Neural cell (in vitro differentiated cells): ENCODE measurements around the gene CHP2. TPM values are rescaled to one million over a fixed set of nuclear protein-coding genes. Genes with fewer than 3 reads are reported as not detected.

ENCODE experiments used
- H2AFZ ChIP-seq: fragments of 200-600, 300-800 bp; sonication (generic), shearing (Covaris generic); 2 replicates; pipeline ENCODE4 v1.6.0; 2014; ENCODE audit warnings: low read depth, mild to moderate bottlenecking, antibody characterized with exemption, low read length, moderate library complexity
- H3F3A ChIP-seq: fragments of 200-600 bp; shearing (Covaris generic); 2 replicates; pipeline ENCODE4 v1.6.1; 2016; ENCODE audit warnings: mild to moderate bottlenecking, moderate library complexity, mixed read lengths, antibody characterized with exemption, low read length; ENCODE audit not compliant: insufficient read depth, poor library complexity, severe bottlenecking
- H3K27ac ChIP-seq: fragments of 200-600, 300-800 bp; sonication (generic), shearing (Covaris generic); 2 replicates; pipeline ENCODE4 v1.5.1; 2014; ENCODE audit warnings: mild to moderate bottlenecking, low read length, moderate library complexity
- H3K27me3 ChIP-seq: fragments of 300-800, 200-600 bp; sonication (generic), shearing (Covaris generic); 2 replicates; pipeline ENCODE4 v1.6.0; 2014; ENCODE audit warnings: mild to moderate bottlenecking, low read depth, low read length, moderate library complexity; ENCODE audit not compliant: insufficient read depth
- H3K36me3 ChIP-seq: fragments of 300-800, 200-600 bp; sonication (generic), shearing (Covaris generic); 2 replicates; pipeline ENCODE4 v1.5.1; 2014; ENCODE audit warnings: mild to moderate bottlenecking, antibody characterized with exemption, low read length, moderate library complexity; ENCODE audit not compliant: insufficient read depth
- H3K4me2 ChIP-seq: fragments of 300-800, 200-600 bp; sonication (generic), shearing (Covaris generic); 2 replicates; pipeline ENCODE4 v1.6.0; 2014; ENCODE audit warnings: mild to moderate bottlenecking, low read length
- H3K4me3 ChIP-seq: fragments of 300-800, 200-600 bp; sonication (generic), shearing (Covaris generic); 2 replicates; pipeline ENCODE4 v1.5.1; 2014; ENCODE audit warnings: mild to moderate bottlenecking, low read length, moderate library complexity
- H3K79me2 ChIP-seq: fragments of 200-600 bp; shearing (Covaris generic); replicated peaks from 2 replicates; pipeline ENCODE4 v1.6.0; 2014; ENCODE audit warnings: mild to moderate bottlenecking, low read length, moderate library complexity; ENCODE audit not compliant: insufficient read depth
- H3K9ac ChIP-seq: fragments of 300-800, 200-600 bp; sonication (generic), shearing (Covaris generic); 2 replicates; pipeline ENCODE4 v1.6.1; 2016; ENCODE audit warnings: mild to moderate bottlenecking, low read length, mixed read lengths
- H3K9me2 ChIP-seq: fragments of 200-600 bp; shearing (Covaris generic); 2 replicates; pipeline ENCODE4 v1.6.1; 2016; ENCODE audit warnings: mild to moderate bottlenecking, low read length, mixed read lengths; ENCODE audit not compliant: insufficient read depth
- H3K9me3 ChIP-seq: fragments of 200-600, 300-800 bp; sonication (generic), shearing (Covaris generic); 2 replicates; pipeline ENCODE4 v1.6.1; 2016; ENCODE audit warnings: mild to moderate bottlenecking, mixed run types, low read length, moderate library complexity, mixed read lengths
- H4K20me1 ChIP-seq: fragments of 200-600 bp; shearing (Covaris generic); 2 replicates; pipeline ENCODE4 v1.6.1; 2016; ENCODE audit warnings: mild to moderate bottlenecking, mixed run types; ENCODE audit not compliant: insufficient read depth
- CTCF ChIP-seq: fragments of 450-650 bp; IDR thresholded peaks from 2 replicates; pipeline ENCODE4 v1.5.1; 2014; ENCODE audit warnings: antibody characterized with exemption, mild to moderate bottlenecking, moderate library complexity; ENCODE audit not compliant: poor library complexity, severe bottlenecking
- EP300 ChIP-seq: fragments of 450-650 bp; conservative IDR thresholded peaks from 2 replicates; pipeline ENCODE4 v1.6.1; 2014; ENCODE audit warnings: antibody characterized with exemption, mild to moderate bottlenecking, moderate library complexity; ENCODE audit not compliant: poor library complexity, severe bottlenecking
- EZH2 ChIP-seq: fragments of 200-600, 300-800 bp; shearing (Covaris generic), sonication (generic); IDR thresholded peaks from 2 replicates; pipeline ENCODE4 v1.6.1; 2014; ENCODE audit warnings: antibody characterized with exemption, low read length, borderline replicate concordance, mild to moderate bottlenecking; ENCODE audit not compliant: insufficient read depth, poor library complexity, severe bottlenecking
- MXI1 ChIP-seq: fragments of 450-650 bp; conservative IDR thresholded peaks from 2 replicates; pipeline ENCODE4 v1.6.1; 2014; ENCODE audit warnings: antibody characterized with exemption, mild to moderate bottlenecking; ENCODE audit not compliant: poor library complexity, severe bottlenecking
- POLR2AphosphoS5 ChIP-seq: IDR thresholded peaks from 2 replicates; pipeline ENCODE4 v1.6.1; 2012
- RAD21 ChIP-seq: fragments of 450-650 bp; conservative IDR thresholded peaks from 2 replicates; pipeline ENCODE4 v1.6.1; 2014; ENCODE audit warnings: antibody characterized with exemption, mild to moderate bottlenecking, moderate library complexity
- SMC3 ChIP-seq: fragments of 450-650 bp; conservative IDR thresholded peaks from 2 replicates; pipeline ENCODE4 v1.6.1; 2014; ENCODE audit warnings: antibody characterized with exemption, mild to moderate bottlenecking, moderate library complexity; ENCODE audit not compliant: poor library complexity
- TAF1 ChIP-seq: IDR thresholded peaks from 2 replicates; pipeline ENCODE4 v1.6.1; 2012; ENCODE audit warnings: low read depth
- polyA plus RNA-seq: library from polyadenylated mRNA; depleted of rRNA; stranded (reverse); fragments of >200 nt; gene quantifications from 2 replicates; pipeline ENCODE4 v1.2.3, GENCODE V29; 2014
- TF ChIP-seq, protein P1 (sequence below): IDR thresholded peaks from 2 replicates; pipeline ENCODE4 v1.6.1; 2012; ENCODE audit warnings: borderline replicate concordance

Gene CHP2
- polyA plus RNA-seq, 1 donor from 2014 or later = not detected

DNA sequence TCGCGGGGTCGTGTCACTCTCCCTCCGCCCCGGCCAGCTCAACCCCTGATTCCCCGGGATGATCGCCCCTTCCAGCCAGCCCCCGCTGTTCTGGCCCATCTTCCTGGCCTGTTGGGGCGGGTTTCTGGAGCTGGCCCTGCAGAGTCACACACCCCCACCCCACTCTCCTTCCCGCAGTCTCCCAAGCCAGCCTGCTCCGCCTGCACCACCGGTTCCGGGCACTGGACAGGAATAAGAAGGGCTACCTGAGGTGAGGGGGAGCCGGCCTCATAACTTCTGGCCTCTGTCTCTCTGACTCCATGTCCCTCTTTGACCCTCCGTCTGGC, 621 bp downstream of the CHP2 start:
- TF ChIP-seq POLR2AphosphoS5 = no peak
- TF ChIP-seq EP300 = no peak
- no peak for TF ChIP-seq TAF1
- Histone ChIP-seq H3K9me3 (no peaks in the 10 kb centered on the region), H3K9me2 (no peaks in the 10 kb centered on the region), H2AFZ (no peak overlapping the region), H3K9ac (no peak overlapping the region), H4K20me1 (no peaks in the 10 kb centered on the region), H3K27me3 (peaks cover 24% of the 10 kb centered on the region), H3K4me3 (no peak overlapping the region), H3K79me2 (no peaks in the 10 kb centered on the region), H3K36me3 (no peaks in the 10 kb centered on the region), H3K4me2 (no peak overlapping the region), H3F3A (no peaks in the 10 kb centered on the region), H3K27ac (no peak overlapping the region)

DNA sequence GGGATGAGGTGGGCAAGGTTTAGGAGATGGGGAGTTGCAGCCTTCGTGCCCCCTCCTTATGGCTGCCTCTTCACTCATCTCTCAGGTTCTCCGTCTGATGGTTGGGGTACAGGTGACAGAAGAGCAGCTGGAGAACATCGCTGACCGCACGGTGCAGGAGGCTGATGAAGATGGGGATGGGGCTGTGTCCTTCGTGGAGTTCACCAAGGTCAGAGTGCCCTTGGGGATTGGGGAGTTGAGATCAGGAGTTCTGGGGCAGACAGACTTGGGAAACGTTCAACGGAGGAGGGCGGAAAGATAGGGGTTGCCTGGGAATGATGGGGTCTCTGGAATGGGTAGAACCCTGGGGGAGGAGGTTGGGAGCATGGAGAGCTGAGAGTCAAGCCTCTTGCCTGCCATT, 2.3 kb downstream of the CHP2 start:
- no peaks in the 10 kb centered on the region for H3K36me3 ChIP-seq
- H4K20me1 ChIP-seq = no peaks in the 10 kb centered on the region
- no peak overlapping the region for H3K4me3 ChIP-seq
- H3K9me2 ChIP-seq = no peaks in the 10 kb centered on the region
- H3K9me3 ChIP-seq = no peaks in the 10 kb centered on the region
- no peak overlapping the region for H3K4me2 ChIP-seq
- H3F3A ChIP-seq = no peaks in the 10 kb centered on the region
- TF ChIP-seq TAF1 (no peak), MXI1 (no peak), POLR2AphosphoS5 (no peak), RAD21 (no peak), EP300 (no peak), CTCF (no peak), EZH2 (no peak), SMC3 (no peak)
- TF ChIP-seq, protein P1, sequence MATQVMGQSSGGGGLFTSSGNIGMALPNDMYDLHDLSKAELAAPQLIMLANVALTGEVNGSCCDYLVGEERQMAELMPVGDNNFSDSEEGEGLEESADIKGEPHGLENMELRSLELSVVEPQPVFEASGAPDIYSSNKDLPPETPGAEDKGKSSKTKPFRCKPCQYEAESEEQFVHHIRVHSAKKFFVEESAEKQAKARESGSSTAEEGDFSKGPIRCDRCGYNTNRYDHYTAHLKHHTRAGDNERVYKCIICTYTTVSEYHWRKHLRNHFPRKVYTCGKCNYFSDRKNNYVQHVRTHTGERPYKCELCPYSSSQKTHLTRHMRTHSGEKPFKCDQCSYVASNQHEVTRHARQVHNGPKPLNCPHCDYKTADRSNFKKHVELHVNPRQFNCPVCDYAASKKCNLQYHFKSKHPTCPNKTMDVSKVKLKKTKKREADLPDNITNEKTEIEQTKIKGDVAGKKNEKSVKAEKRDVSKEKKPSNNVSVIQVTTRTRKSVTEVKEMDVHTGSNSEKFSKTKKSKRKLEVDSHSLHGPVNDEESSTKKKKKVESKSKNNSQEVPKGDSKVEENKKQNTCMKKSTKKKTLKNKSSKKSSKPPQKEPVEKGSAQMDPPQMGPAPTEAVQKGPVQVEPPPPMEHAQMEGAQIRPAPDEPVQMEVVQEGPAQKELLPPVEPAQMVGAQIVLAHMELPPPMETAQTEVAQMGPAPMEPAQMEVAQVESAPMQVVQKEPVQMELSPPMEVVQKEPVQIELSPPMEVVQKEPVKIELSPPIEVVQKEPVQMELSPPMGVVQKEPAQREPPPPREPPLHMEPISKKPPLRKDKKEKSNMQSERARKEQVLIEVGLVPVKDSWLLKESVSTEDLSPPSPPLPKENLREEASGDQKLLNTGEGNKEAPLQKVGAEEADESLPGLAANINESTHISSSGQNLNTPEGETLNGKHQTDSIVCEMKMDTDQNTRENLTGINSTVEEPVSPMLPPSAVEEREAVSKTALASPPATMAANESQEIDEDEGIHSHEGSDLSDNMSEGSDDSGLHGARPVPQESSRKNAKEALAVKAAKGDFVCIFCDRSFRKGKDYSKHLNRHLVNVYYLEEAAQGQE = no peak
- H2AFZ ChIP-seq = no peak overlapping the region
- no peak overlapping the region for H3K27ac ChIP-seq
- peaks cover 24% of the 10 kb centered on the region for H3K27me3 ChIP-seq
- H3K79me2 ChIP-seq = no peaks in the 10 kb centered on the region
- H3K9ac ChIP-seq = no peak overlapping the region
